Hepatic stellate cell (primary cell): ENCODE results near the gene ZCCHC17.

Experiments used
- DNase-seq: peaks from one replicate; pipeline ENCODE4 v3.0.0; 2011; ENCODE audit warnings: low spot score

Gene ZCCHC17

GRCh38 chr1:31394584-31395193 lies 97.9 kb downstream of the ZCCHC17 start:
- DNase-seq = peak; percentile 87

GRCh38 chr1:31396633-31397351 lies 100.0 kb downstream of the ZCCHC17 start:
- DNase-seq = peak; percentile 56

- peak; percentile 51 for DNase-seq
These were observed 100.7 kb downstream of the ZCCHC17 start for GRCh38 chr1:31397360-31398095.

DNA sequence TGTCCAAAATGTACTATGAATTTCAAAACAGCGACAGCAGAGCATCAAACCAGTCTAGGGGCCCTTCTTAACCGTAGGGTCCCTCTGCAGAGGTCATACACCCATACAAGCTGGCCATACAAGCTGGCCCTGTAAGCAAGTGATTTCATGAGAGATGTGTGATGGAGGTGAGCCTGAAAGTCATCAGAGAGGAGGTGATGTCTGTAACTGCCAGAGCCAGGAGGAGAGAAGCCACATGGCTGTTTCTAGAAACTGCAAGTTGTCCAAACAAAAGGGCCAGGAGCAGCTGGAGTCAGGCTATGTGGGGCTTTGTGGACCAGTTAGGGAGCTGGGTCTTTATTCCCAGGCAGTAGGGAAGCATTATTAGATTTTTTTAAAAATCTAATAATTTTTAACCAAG lies 101.4 kb downstream of the ZCCHC17 start:
- no peak for DNase-seq

- no peak for DNase-seq
These were observed 103.1 kb downstream of the ZCCHC17 start for GRCh38 chr1:31399976-31400375.

- no peak for DNase-seq
These were observed 103.6 kb downstream of the ZCCHC17 start for GRCh38 chr1:31400393-31400792.

- no peak for DNase-seq
These were observed 104.4 kb downstream of the ZCCHC17 start for GRCh38 chr1:31401241-31401640.

DNA sequence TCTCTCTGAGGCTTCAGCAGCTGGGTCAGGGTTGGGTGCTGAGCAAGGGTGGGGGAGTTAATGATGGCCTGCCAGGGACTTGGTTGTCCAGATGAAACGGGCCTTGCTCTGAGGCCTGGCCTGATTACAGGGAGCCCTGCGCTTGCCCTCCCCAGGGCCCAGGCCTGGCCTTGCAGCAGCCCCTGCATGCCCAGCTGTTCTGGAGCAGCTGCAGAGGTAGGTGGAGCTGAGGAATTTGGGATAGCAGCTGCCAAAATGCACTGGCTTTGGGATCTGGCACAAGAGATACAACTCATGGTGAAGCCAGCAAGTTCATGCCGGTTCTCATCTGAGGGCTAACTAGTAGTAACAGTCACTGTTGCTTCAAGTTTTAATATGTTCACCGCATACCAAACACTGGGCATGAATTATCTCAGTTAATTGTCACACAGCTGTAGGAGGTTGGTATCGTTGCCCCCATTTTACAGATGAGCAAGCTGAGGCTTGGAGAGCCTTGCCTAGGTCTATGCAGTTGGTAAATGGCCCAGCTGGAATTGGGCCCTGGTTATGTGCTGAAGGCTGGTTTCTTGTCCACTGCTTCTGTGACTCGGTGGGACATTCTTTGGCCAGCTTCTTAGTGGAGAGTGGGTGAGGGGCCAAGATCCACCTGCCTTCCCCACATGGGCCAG lies 108.9 kb downstream of the ZCCHC17 start:
- no peak for DNase-seq

DNA sequence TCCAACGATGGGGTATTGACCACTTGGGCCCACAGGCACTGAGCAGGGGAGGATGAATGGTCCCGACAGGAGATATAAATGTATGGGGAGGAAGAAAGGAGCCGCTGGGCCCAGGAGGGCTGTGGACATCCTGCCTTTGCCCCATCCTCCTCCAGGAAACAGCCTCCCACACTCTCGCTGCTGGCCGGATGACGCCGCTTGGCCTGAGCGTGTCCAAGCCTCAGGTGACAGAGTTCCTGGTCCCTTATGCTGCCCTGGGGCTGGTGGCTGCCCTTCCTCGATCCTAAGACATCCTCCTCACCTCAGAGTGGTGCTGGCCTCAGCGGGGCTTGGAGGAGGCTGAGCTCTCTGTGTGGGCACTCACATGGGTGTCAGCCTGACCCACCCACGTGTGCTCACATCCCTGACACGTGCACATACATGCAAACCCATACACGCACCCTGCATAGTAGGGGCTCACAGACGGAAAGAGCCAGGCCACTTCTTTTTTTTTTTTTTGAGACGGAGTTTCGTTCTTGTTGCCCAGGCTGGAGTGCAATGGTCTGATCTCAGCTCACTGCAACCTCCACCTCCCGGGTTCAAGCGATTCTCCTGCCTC lies 110.3 kb downstream of the ZCCHC17 start:
- no peak for DNase-seq

DNA sequence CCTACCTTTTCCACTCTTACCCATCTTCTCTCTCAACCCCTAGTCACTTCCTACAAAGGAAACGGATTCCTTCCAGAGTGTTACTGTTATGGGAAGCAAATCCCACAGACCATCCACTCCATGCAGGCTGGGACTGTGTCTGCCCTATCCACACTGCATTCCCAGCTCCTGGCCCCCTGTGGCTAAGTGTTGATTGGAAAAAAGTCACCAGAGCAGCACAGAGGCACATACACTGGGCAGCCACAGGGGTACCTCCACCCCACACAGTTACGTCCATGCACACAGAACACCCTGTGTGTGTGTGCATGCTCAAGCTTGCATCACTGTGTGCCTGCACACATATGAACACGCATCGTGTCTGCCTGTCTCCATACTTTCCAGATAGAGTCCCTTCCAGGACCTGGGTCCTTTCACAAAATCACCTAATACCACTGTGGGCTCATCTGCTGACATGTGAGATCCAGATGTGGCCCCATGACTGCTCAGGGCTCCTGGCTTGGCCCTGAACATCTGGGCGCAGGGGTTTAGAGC lies 112.0 kb downstream of the ZCCHC17 start:
- DNase-seq = no peak

DNA sequence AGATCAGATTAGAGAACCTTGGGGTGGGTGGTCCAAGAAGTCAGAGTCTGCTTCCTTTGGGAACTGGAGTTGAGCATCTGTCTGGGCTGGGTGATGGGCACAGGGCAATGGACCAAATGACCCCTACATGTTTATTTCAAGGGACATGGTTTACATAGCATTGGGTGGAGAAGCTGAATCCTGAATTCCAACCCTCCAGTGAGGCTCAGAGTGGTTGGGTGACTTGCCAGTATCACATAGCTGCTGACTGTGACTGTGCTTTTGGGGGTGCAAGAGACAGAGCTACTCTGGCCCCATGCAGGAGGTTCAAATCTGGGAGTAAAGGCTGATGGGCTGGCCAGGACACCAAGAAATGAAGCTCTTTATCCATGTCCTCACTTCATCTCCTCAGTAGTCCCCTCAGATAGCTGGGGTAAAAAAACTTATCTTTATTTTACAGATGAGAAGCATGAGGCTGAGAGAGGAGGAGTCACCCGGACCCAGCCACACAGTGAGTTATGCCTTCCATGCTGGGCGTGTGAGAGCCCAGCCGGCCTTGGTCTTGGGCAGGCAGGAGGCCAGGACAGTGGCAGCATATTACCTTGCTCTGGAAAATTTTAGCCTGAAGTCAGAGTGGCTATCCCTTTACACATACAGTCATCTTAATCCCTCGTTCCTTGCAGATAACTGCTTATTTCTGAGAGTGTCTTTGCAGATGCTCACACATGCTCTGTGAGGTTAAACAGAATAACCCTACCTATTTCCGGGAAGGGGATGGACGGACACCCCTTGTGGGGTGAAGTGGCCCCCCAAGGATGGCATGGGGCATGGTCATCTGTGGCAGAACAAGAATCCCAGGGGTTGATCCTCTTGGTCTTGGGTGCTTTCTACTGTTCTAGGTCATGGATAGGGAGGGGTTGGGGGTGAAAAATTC lies 113.4 kb downstream of the ZCCHC17 start:
- no peak for DNase-seq

GRCh38 chr1:31410871-31411270 lies 114.0 kb downstream of the ZCCHC17 start:
- DNase-seq = no peak

GRCh38 chr1:31412205-31412604 lies 115.4 kb downstream of the ZCCHC17 start:
- DNase-seq = no peak

DNA sequence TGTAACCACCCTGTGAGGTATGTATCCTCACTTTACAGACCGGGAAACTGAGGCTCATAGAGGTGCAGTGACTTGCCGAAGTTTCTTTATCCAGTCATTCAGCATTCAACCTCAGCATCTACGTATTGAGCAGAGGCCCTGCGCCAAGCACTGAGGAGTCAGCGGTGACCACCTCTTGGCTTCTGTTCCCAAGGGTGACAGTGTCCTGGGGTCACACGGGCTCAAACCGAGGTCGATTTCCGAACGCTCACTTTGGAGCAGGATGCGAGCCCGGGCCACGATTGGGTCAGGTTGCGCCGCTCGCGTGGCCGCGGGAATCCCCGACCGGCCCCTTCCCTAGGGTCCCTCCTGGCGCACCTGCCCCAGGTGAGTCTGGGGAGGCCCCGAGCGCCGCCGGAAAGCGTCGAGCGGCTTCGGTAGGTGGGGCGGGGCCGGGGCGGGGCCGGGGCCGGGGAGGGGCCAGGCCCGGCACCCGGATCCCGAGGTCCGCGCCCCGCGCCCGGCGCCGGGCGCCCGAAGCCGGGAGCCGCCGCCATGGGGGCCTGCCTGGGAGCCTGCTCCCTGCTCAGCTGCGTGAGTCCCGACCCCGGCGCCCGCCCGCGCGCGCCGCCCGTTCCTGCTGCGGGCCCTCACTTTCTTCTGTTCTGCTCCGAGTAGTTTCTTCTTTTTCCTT lies 116.0 kb downstream of the ZCCHC17 start, which contains the start of gene SERINC2:
Gene SERINC2 (plus strand): TSS at position 482 of the 673 bp plus-strand sequence. CDS start 53 bp downstream, at position 535.
- DNase-seq = peak; percentile 50

DNA sequence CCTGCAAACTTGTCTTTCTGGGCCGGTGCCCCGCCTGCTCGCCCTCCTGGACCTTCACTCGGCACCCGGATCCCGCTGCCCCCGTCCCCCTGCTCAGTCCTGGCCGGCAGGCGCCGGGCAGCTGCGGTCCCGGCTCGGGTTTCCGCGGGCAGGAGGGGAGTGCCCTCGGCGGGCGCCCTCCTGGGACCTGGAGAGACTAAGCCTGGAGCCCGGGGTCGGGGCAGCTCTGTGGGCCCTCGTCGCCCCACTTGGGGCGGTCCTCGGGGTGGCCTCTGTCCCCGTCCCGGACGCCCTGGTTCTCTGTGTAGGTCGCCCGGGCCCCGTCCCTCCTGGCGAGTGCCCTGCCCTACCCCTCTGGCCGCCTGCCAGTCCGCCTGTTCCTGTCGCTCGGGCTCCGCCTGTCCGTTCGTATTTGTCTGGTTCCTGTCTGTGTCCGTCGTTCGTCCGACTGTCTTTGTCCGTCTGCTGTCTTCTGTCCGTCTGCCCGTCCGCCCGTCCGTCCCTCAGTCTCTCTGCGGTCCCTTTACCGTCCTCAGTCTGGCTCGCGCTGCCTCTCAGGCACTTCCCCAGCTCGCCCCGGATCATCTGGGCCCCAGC lies 116.7 kb downstream of the ZCCHC17 start:
- DNase-seq = peak; percentile 51
